ENCODE results near the gene GRID1.
"Not testable (repeated sequence)": the region's sequence is repeated elsewhere in the genome, so short reads cannot be mapped to it uniquely, and the experiment has no call there.

The GRID1 gene

GRCh38 chr10:85873063-85873462, 493.5 kb downstream of the GRID1 start:
- DNase-seq (ENCODE audit: low read depth) = no peak
- H3K4me3 ChIP-seq (ENCODE audit: low read depth, low read length) = no peak overlapping the region

DNA sequence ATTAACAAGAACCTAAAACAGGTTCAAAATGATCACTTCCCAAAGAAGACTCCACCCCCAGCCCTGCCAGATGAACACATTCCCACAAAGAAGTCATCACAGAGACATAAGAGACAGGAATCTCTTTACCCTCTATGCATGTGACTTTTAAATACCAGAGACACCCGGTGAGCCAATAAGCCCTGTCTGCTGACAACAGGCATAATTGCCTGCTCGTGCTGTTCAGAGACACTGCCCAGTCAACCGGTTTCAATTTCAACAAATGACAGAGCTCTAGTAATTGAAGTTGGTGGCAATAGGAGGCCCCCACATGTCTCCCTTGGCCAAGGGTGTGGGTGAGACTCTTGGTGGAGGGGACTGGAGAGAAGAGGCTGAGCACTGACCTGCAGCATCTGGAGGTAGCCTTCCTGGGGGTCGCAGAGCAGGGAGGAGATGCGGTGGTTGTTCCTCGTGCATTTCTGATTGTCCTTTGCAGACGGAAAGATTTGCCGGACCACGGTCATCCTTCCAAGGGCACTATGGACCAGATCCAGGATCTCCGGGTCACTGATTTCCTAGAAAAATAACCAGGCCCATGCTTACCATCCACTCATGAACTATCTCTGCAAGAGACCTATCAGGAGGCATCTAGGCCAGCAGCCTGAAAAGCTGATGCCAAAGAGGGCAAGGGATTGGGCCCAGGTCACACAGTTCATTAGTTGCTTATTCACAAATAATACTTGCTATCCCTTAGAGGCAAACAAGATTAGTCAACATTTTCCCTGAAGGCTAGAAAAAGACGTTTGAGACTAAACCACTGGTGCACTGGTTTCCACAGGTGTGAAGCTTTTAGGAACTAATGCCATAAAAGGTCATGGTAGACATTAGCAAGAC, 497.7 kb downstream of the GRID1 start:
- no peak for DNase-seq (ENCODE audit: low read depth)

DNA sequence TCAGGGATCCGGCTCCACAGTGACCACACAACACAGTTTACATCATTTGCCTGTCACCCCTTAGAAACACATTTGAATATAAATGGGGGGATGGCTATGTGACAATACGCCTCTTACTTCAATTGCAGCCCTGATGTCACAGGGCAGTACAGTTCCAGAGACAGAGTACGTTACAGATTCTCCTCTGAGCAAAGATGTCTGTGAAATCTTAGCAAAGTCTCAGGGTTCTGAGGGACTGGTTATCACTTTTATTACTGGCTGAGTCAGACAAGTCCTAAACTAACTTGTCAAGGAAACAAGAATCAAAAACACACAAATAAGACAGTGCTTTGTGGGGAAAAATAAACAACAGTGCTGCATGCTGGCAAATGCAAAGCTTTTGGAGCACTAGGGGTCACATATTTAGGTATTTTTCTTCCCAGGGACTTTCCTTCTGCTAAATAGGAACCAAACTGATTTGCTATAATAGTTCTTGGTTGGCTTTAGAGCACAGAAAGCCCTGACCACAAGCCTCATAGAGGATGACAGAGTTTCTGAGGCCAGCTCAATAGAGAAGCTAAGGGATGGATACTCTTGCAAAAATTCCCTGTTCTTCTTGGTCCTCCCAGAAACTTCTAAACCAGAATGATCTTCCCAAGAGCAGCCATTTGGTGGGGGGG, 501.6 kb downstream of the GRID1 start:
- H3K4me3 ChIP-seq (ENCODE audit: low read depth, low read length) = no peak overlapping the region
- no peak for DNase-seq (ENCODE audit: low read depth)

More for the DNA sequence above, 497.7 kb downstream of the GRID1 start:
- H3K4me3 ChIP-seq (ENCODE audit: low read depth, low read length) = no peak overlapping the region

- no peak for DNase-seq (ENCODE audit: low read depth)
- H3K4me3 ChIP-seq (ENCODE audit: low read depth, low read length) = no peak overlapping the region
Measured at GRCh38 chr10:85864173-85864549, 502.4 kb downstream of the GRID1 start.

- no peak overlapping the region for H3K4me3 ChIP-seq (ENCODE audit: low read depth, low read length)
- no peak for DNase-seq (ENCODE audit: low read depth)
Measured at GRCh38 chr10:85863301-85864172, 503.1 kb downstream of the GRID1 start.

- no peak for DNase-seq (ENCODE audit: low read depth)
- H3K4me3 ChIP-seq (ENCODE audit: low read depth, low read length) = no peak overlapping the region
Measured at GRCh38 chr10:85862771-85863170, 503.8 kb downstream of the GRID1 start.

- no peak overlapping the region for H3K4me3 ChIP-seq (ENCODE audit: low read depth, low read length)
- no peak for DNase-seq (ENCODE audit: low read depth)
Measured at GRCh38 chr10:85861513-85862197, 504.9 kb downstream of the GRID1 start.

DNA sequence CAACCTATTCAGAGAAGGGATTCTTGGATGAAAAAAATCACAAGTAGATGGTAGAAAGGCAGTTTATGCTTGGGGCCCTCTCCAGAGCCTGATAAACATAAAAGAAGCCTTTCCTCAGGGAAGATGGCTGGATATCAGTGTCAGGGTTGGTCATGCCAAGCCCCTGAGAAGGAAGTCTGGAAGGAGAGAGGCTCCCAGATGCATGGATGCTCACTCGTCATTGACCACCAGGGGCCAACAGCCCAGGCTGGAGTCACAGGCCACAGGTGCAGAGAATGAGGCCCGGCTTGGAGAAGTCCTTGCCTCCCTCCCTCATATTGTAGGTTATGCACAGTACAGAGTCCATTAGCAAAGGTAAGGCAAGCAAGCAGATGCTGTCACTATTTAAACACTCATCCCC, 506.7 kb downstream of the GRID1 start:
- H3K4me3 ChIP-seq (ENCODE audit: low read depth, low read length) = no peak overlapping the region
- DNase-seq (ENCODE audit: low read depth) = no peak

DNA sequence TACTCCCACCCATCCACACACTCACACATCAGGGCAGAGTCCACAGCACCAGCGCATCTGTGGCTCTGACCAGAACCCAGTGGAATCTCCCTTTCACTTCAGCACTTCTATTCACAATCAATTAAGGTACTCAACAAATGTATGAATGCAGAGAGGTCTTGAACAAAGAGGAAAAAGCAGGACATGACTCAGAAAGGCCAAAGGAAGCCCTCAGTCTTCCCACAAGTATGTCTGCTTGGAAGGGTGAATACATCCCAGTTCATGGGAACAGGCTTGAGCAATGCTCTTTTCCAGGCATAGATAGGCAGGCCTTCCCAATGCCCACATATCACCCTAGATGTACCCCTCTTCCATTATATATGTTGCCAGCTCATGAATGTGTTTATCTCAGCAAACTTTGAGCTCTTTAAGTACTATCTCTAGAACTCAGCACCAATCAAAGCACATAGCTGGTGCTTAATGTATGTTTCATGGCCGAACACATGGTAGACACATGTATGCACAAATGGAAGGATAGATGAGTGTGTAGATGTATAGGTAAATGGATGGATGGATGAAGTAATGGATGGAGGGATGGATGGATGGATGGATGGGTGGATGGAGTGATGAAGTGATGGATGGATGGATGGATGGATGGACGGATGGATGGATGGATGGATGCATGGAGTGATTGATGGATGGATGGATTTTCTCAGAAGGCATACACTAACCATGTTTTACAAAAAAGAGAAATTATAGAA, 507.6 kb downstream of the GRID1 start:
- no peak for DNase-seq (ENCODE audit: low read depth)
- H3K4me3 ChIP-seq (ENCODE audit: low read depth, low read length) = no peak overlapping the region

GRCh38 chr10:85857791-85858190, 508.8 kb downstream of the GRID1 start:
- no peak overlapping the region for H3K4me3 ChIP-seq (ENCODE audit: low read depth, low read length)

DNA sequence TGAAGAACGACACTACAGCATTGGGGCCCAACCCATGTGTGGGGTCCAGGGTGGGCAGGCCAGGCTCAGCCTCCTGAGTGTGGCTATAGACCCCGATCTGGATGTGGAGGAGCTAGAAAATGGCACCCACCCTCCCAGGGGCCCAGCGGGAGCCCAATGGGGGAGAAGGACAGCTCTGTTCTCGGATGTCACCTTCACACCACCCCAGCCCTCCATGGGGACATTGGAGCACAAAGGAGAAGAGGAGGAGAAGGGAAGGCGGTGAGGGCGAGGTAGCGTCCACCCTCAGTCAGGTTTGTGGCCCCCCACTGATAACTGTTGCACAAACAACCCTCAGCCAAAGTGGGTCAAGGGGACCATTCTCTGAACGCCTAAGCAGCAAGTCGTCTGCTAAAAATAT, 509.3 kb downstream of the GRID1 start:
- no peak overlapping the region for H3K4me3 ChIP-seq (ENCODE audit: low read depth, low read length)
- no peak for DNase-seq (ENCODE audit: low read depth)

More at GRCh38 chr10:85857791-85858190, 508.8 kb downstream of the GRID1 start:
- DNase-seq (ENCODE audit: low read depth) = no peak

DNA sequence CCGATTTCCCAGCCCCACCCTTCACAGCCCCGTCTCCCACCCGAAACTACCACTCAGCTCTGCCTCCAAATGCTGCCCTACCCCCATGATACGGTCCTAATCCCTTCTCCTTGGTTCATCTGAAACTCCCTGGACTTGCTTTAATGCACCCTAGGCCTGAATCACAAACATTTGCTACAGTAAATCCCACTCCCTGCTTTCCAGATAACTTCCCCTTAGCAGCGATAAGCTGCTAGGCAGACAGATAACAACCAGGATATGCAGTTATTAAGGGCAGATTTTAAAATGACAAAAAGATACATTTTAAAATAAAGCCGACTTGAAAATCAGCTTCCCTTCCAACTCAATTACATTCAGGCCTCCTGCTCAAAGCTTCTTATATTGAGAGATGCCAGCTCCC, 514.7 kb downstream of the GRID1 start:
- no peak for DNase-seq (ENCODE audit: low read depth)
- H3K4me3 ChIP-seq (ENCODE audit: low read depth, low read length) = no peak overlapping the region

DNA sequence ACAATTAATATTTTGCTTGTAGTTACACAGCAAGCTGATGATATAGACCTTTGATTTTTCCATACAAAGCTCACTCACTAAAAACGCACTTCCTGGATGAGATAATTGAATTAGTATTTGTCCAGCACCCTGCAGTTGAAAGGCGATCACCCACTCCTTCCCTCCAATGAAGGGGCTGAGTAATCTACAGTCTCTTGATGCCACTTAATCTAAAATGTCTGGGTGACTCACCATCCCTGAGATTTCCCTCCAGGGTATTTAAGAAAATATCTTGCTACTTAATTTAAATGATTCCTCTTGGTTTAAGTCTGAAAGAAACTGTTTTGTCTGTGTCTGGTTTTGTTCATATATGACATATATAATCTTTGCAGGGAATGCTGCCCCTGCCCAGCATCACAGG, 515.3 kb downstream of the GRID1 start:
- DNase-seq (ENCODE audit: low read depth) = peak; percentile 19
- H3K4me3 ChIP-seq (ENCODE audit: low read depth, low read length) = no peak overlapping the region

DNA sequence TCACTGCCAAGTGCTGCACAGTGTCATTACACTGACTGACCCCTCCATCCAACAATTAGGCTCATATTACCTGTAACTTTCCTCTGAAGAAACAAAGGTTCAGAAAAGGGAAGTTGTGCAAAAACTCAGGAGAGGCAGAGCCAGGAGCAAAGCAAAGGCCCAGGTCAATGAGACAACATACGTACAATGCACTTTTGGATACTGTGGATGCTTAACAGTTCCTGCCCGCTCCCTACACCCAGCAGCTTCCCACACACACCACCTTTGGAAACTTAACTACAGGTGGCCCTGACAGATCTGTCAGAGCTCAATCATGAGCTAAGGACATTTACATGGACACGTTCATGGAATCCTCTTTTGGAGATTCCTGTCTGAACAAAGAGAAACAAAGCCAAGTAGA, 515.9 kb downstream of the GRID1 start:
- no peak overlapping the region for H3K4me3 ChIP-seq (ENCODE audit: low read depth, low read length)
- no peak for DNase-seq (ENCODE audit: low read depth)

GRCh38 chr10:85849315-85849714, 517.3 kb downstream of the GRID1 start:
- no peak overlapping the region for H3K4me3 ChIP-seq (ENCODE audit: low read depth, low read length)
- no peak for DNase-seq (ENCODE audit: low read depth)

GRCh38 chr10:85848756-85849155, 517.8 kb downstream of the GRID1 start:
- no peak overlapping the region for H3K4me3 ChIP-seq (ENCODE audit: low read depth, low read length)
- DNase-seq (ENCODE audit: low read depth) = no peak

DNA sequence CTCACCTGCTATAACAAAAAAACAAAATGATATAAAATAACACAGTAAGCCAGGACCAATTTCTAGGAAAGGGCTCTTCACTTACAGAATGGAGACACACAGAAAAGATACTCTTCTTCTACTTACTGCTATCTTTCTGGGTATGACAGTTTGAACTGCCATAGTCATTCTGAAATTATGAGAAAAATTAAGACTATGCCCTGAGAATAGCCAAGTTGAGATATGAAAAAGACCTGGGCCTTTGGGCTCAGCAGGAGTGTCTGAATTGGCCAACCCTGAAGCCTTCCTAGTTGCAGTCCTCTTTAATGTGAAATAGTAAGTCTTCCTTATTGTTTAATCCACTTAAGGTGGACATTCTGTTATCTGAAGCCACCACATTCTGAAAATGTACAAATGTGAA, 519.5 kb downstream of the GRID1 start:
- DNase-seq (ENCODE audit: low read depth) = no peak
- H3K4me3 ChIP-seq (ENCODE audit: low read depth, low read length) = no peak overlapping the region

- not testable (repeated sequence) for DNase-seq (ENCODE audit: low read depth); H3K4me3 ChIP-seq (ENCODE audit: low read depth, low read length)
Measured at GRCh38 chr10:85838660-85839059, 527.9 kb downstream of the GRID1 start.

GRCh38 chr10:85832988-85833387, 533.6 kb downstream of the GRID1 start:
- DNase-seq (ENCODE audit: low read depth) = no peak
- H3K4me3 ChIP-seq (ENCODE audit: low read depth, low read length) = no peak overlapping the region

Measured in skeletal muscle cell (primary cell).